ENCODE data around the gene MT2A.

Gene MT2A

GRCh38 chr16:56626685-56627084 lies 18.3 kb downstream of the MT2A start:
- Histone ChIP-seq H3K36me3 (ENCODE audit: insufficient read depth, low read length) (no peaks in the 10 kb centered on the region), H3K4me1 (ENCODE audit: insufficient read depth, low read length) (no peaks in the 10 kb centered on the region), H2AFZ (ENCODE audit: low read depth, low read length) (no peak overlapping the region), H3K79me2 (ENCODE audit: insufficient read depth, low read length) (no peaks in the 10 kb centered on the region), H3K4me2 (ENCODE audit: insufficient read depth, low read length) (no peak overlapping the region), H3K4me3 (ENCODE audit: low read depth in 1 of 2, low read length in 2 of 2) (no peak overlapping the region), H4K20me1 (ENCODE audit: insufficient read depth, low read length) (no peaks in the 10 kb centered on the region), H3K27me3 (ENCODE audit: insufficient read depth, low read length, poor library complexity) (peaks cover 15% of the 10 kb centered on the region), H3K27ac (ENCODE audit: low read length) (no peak overlapping the region), H3K9me3 (ENCODE audit: insufficient read depth, low read length, severe bottlenecking) (no peaks in the 10 kb centered on the region), H3K9ac (ENCODE audit: low read depth, low read length) (no peak overlapping the region)
- ATAC-seq (ENCODE audit: insufficient read depth, low read depth) (no peak), DNase-seq (no peak)
- TF ChIP-seq EZH2 (IDR thresholded peaks at IDR 0.05; ENCODE audit: borderline replicate concordance, low read depth, low read length, severe bottlenecking) (no peak), CTCF (IDR thresholded peaks at IDR 0.05; ENCODE audit: borderline replicate concordance, extremely low read depth, low read length, poor library complexity, severe bottlenecking) (no peak)

- no peaks in the 10 kb centered on the region for H3K79me2 ChIP-seq (ENCODE audit: insufficient read depth, low read length)
- H3K27ac ChIP-seq (ENCODE audit: low read length): no peak overlapping the region
- H3K9ac ChIP-seq (ENCODE audit: low read depth, low read length): no peak overlapping the region
- no peaks in the 10 kb centered on the region for H3K9me3 ChIP-seq (ENCODE audit: insufficient read depth, low read length, severe bottlenecking)
- no peaks in the 10 kb centered on the region for H4K20me1 ChIP-seq (ENCODE audit: insufficient read depth, low read length)
- DNase-seq: no peak
- ATAC-seq (ENCODE audit: insufficient read depth, low read depth): no peak
- H3K4me3 ChIP-seq (ENCODE audit: low read depth in 1 of 2, low read length in 2 of 2): no peak overlapping the region
- peaks cover 29% of the 10 kb centered on the region for H3K27me3 ChIP-seq (ENCODE audit: insufficient read depth, low read length, poor library complexity)
- no peak overlapping the region for H2AFZ ChIP-seq (ENCODE audit: low read depth, low read length)
- TF ChIP-seq EZH2 (IDR thresholded peaks at IDR 0.05; ENCODE audit: borderline replicate concordance, low read depth, low read length, severe bottlenecking) (no peak), CTCF (IDR thresholded peaks at IDR 0.05; ENCODE audit: borderline replicate concordance, extremely low read depth, low read length, poor library complexity, severe bottlenecking) (no peak)
- no peaks in the 10 kb centered on the region for H3K36me3 ChIP-seq (ENCODE audit: insufficient read depth, low read length)
- no peaks in the 10 kb centered on the region for H3K4me1 ChIP-seq (ENCODE audit: insufficient read depth, low read length)
- H3K4me2 ChIP-seq (ENCODE audit: insufficient read depth, low read length): no peak overlapping the region
Measured at GRCh38 chr16:56628486-56629350, 20.3 kb downstream of the MT2A start.

DNA sequence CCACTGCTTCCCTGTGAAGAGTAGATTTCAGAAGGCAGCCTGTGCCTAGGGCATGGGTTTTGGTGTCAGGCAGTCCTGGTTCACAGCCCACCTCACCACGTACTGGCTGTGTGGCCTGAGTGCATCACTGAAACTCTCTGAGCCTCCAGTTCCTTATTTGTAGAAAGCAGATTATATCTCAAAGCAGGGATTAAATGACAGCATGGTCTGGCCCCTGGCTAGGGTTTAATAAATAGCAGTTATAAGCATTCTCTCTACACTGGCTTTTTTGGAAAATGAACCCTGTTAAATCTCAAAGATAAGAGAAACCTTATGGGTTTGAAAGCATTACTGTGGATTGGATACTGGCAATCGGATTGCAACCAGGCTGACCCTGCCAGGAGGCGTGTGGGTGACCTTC lies 21.1 kb downstream of the MT2A start:
- Histone ChIP-seq H3K9me3 (ENCODE audit: insufficient read depth, low read length, severe bottlenecking) (no peaks in the 10 kb centered on the region), H3K79me2 (ENCODE audit: insufficient read depth, low read length) (no peaks in the 10 kb centered on the region), H4K20me1 (ENCODE audit: insufficient read depth, low read length) (no peaks in the 10 kb centered on the region), H2AFZ (ENCODE audit: low read depth, low read length) (no peak overlapping the region), H3K4me3 (ENCODE audit: low read depth in 1 of 2, low read length in 2 of 2) (no peak overlapping the region), H3K9ac (ENCODE audit: low read depth, low read length) (no peak overlapping the region), H3K4me2 (ENCODE audit: insufficient read depth, low read length) (no peak overlapping the region), H3K27me3 (ENCODE audit: insufficient read depth, low read length, poor library complexity) (peaks cover 29% of the 10 kb centered on the region), H3K4me1 (ENCODE audit: insufficient read depth, low read length) (no peaks in the 10 kb centered on the region), H3K27ac (ENCODE audit: low read length) (no peak overlapping the region), H3K36me3 (ENCODE audit: insufficient read depth, low read length) (no peaks in the 10 kb centered on the region)
- ATAC-seq (ENCODE audit: insufficient read depth, low read depth) (no peak), DNase-seq (no peak)
- no peak for TF ChIP-seq EZH2 (IDR thresholded peaks at IDR 0.05; ENCODE audit: borderline replicate concordance, low read depth, low read length, severe bottlenecking)
- no peak for TF ChIP-seq CTCF (IDR thresholded peaks at IDR 0.05; ENCODE audit: borderline replicate concordance, extremely low read depth, low read length, poor library complexity, severe bottlenecking)

All from DND-41 (cell line).